Neural cell (in vitro differentiated cells): ENCODE measurements around the gene MDN1. TPM values are rescaled to one million over a fixed set of nuclear protein-coding genes. Genes with fewer than 3 reads are reported as not detected.

ENCODE experiments used
- H2AFZ ChIP-seq: fragments of 200-600, 300-800 bp; sonication (generic), shearing (Covaris generic); 2 replicates; pipeline ENCODE4 v1.6.0; 2014; ENCODE audit warnings: low read depth, mild to moderate bottlenecking, antibody characterized with exemption, low read length, moderate library complexity
- H3F3A ChIP-seq: fragments of 200-600 bp; shearing (Covaris generic); 2 replicates; pipeline ENCODE4 v1.6.1; 2016; ENCODE audit warnings: mild to moderate bottlenecking, moderate library complexity, mixed read lengths, antibody characterized with exemption, low read length; ENCODE audit not compliant: insufficient read depth, poor library complexity, severe bottlenecking
- H3K27ac ChIP-seq: fragments of 200-600, 300-800 bp; sonication (generic), shearing (Covaris generic); 2 replicates; pipeline ENCODE4 v1.5.1; 2014; ENCODE audit warnings: mild to moderate bottlenecking, low read length, moderate library complexity
- H3K27me3 ChIP-seq: fragments of 300-800, 200-600 bp; sonication (generic), shearing (Covaris generic); 2 replicates; pipeline ENCODE4 v1.6.0; 2014; ENCODE audit warnings: mild to moderate bottlenecking, low read depth, low read length, moderate library complexity; ENCODE audit not compliant: insufficient read depth
- H3K36me3 ChIP-seq: fragments of 300-800, 200-600 bp; sonication (generic), shearing (Covaris generic); 2 replicates; pipeline ENCODE4 v1.5.1; 2014; ENCODE audit warnings: mild to moderate bottlenecking, antibody characterized with exemption, low read length, moderate library complexity; ENCODE audit not compliant: insufficient read depth
- H3K4me2 ChIP-seq: fragments of 300-800, 200-600 bp; sonication (generic), shearing (Covaris generic); 2 replicates; pipeline ENCODE4 v1.6.0; 2014; ENCODE audit warnings: mild to moderate bottlenecking, low read length
- H3K4me3 ChIP-seq: fragments of 300-800, 200-600 bp; sonication (generic), shearing (Covaris generic); 2 replicates; pipeline ENCODE4 v1.5.1; 2014; ENCODE audit warnings: mild to moderate bottlenecking, low read length, moderate library complexity
- H3K79me2 ChIP-seq: fragments of 200-600 bp; shearing (Covaris generic); replicated peaks from 2 replicates; pipeline ENCODE4 v1.6.0; 2014; ENCODE audit warnings: mild to moderate bottlenecking, low read length, moderate library complexity; ENCODE audit not compliant: insufficient read depth
- H3K9ac ChIP-seq: fragments of 300-800, 200-600 bp; sonication (generic), shearing (Covaris generic); 2 replicates; pipeline ENCODE4 v1.6.1; 2016; ENCODE audit warnings: mild to moderate bottlenecking, low read length, mixed read lengths
- H3K9me2 ChIP-seq: fragments of 200-600 bp; shearing (Covaris generic); 2 replicates; pipeline ENCODE4 v1.6.1; 2016; ENCODE audit warnings: mild to moderate bottlenecking, low read length, mixed read lengths; ENCODE audit not compliant: insufficient read depth
- H3K9me3 ChIP-seq: fragments of 200-600, 300-800 bp; sonication (generic), shearing (Covaris generic); 2 replicates; pipeline ENCODE4 v1.6.1; 2016; ENCODE audit warnings: mild to moderate bottlenecking, mixed run types, low read length, moderate library complexity, mixed read lengths
- H4K20me1 ChIP-seq: fragments of 200-600 bp; shearing (Covaris generic); 2 replicates; pipeline ENCODE4 v1.6.1; 2016; ENCODE audit warnings: mild to moderate bottlenecking, mixed run types; ENCODE audit not compliant: insufficient read depth
- EP300 ChIP-seq: fragments of 450-650 bp; conservative IDR thresholded peaks from 2 replicates; pipeline ENCODE4 v1.6.1; 2014; ENCODE audit warnings: antibody characterized with exemption, mild to moderate bottlenecking, moderate library complexity; ENCODE audit not compliant: poor library complexity, severe bottlenecking
- EZH2 ChIP-seq: fragments of 200-600, 300-800 bp; shearing (Covaris generic), sonication (generic); IDR thresholded peaks from 2 replicates; pipeline ENCODE4 v1.6.1; 2014; ENCODE audit warnings: antibody characterized with exemption, low read length, borderline replicate concordance, mild to moderate bottlenecking; ENCODE audit not compliant: insufficient read depth, poor library complexity, severe bottlenecking
- MXI1 ChIP-seq: fragments of 450-650 bp; conservative IDR thresholded peaks from 2 replicates; pipeline ENCODE4 v1.6.1; 2014; ENCODE audit warnings: antibody characterized with exemption, mild to moderate bottlenecking; ENCODE audit not compliant: poor library complexity, severe bottlenecking
- POLR2AphosphoS5 ChIP-seq: IDR thresholded peaks from 2 replicates; pipeline ENCODE4 v1.6.1; 2012
- RAD21 ChIP-seq: fragments of 450-650 bp; conservative IDR thresholded peaks from 2 replicates; pipeline ENCODE4 v1.6.1; 2014; ENCODE audit warnings: antibody characterized with exemption, mild to moderate bottlenecking, moderate library complexity
- SMC3 ChIP-seq: fragments of 450-650 bp; conservative IDR thresholded peaks from 2 replicates; pipeline ENCODE4 v1.6.1; 2014; ENCODE audit warnings: antibody characterized with exemption, mild to moderate bottlenecking, moderate library complexity; ENCODE audit not compliant: poor library complexity
- TAF1 ChIP-seq: IDR thresholded peaks from 2 replicates; pipeline ENCODE4 v1.6.1; 2012; ENCODE audit warnings: low read depth
- polyA plus RNA-seq: library from polyadenylated mRNA; depleted of rRNA; stranded (reverse); fragments of >200 nt; gene quantifications from 2 replicates; pipeline ENCODE4 v1.2.3, GENCODE V29; 2014
- TF ChIP-seq, protein P1 (sequence below): fragments of 450-650 bp; IDR thresholded peaks from 2 replicates; pipeline ENCODE4 v1.5.1; 2014; ENCODE audit warnings: antibody characterized with exemption, mild to moderate bottlenecking, moderate library complexity; ENCODE audit not compliant: poor library complexity, severe bottlenecking
- TF ChIP-seq, protein P2 (sequence below): IDR thresholded peaks from 2 replicates; pipeline ENCODE4 v1.6.1; 2012; ENCODE audit warnings: borderline replicate concordance

Gene MDN1
- polyA plus RNA-seq, 1 donor from 2014 or later, result 17.8 TPM

DNA sequence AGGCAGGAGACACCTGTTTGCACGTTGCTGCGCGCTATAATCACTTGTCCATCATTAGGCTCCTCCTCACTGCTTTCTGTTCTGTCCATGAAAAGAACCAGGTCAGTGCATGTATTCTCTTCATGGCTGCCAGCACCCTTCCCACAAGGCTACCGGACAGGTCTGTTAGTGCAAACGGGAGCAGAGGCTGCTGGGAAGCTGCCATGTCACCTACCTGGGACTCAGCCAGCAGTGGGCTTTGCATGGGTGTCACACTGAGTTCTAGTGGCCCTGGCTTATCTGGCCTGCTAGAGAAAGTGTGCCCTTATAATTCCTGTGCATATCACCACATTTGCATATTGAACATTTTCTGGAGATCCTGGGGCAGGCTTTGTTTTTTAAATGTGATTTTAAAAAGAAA is 205.8 kb downstream of the MDN1 start:
- no peaks in the 10 kb centered on the region for H3K36me3 ChIP-seq
- H2AFZ ChIP-seq, result no peak overlapping the region
- no peaks in the 10 kb centered on the region for H3K79me2 ChIP-seq
- no peak overlapping the region for H3K27ac ChIP-seq
- H3K4me2 ChIP-seq, result no peak overlapping the region
- no peaks in the 10 kb centered on the region for H3K9me2 ChIP-seq
- H3K4me3 ChIP-seq, result no peak overlapping the region
- H3F3A ChIP-seq, result no peaks in the 10 kb centered on the region
- H4K20me1 ChIP-seq, result no peaks in the 10 kb centered on the region
- no peak overlapping the region for H3K9ac ChIP-seq
- no peak for TF ChIP-seq RAD21
- no peak for TF ChIP-seq EZH2
- no peaks in the 10 kb centered on the region for H3K27me3 ChIP-seq
- no peaks in the 10 kb centered on the region for H3K9me3 ChIP-seq

DNA sequence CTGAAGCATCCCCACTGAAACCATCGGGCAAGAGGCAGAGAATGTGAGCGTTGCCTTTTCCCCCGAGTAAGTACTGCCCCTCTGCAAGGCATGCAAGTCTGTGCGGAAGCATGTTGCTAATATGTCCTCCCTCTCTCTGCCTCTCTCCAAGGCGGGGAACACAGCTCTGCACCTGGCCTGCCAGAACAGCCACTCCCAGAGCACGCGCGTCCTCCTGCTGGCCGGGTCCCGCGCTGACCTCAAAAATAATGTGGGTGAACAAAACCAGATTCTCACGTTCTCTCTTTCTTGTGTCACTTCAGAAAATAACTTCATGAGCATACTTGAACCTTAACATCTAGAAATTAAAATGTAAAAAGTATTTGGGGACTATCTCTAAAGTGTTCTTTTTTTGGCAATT is 207.5 kb downstream of the MDN1 start:
- Histone ChIP-seq H3K4me2 (no peak overlapping the region), H3K79me2 (no peaks in the 10 kb centered on the region), H3K9me3 (no peaks in the 10 kb centered on the region), H3K27me3 (no peaks in the 10 kb centered on the region), H3K4me3 (no peak overlapping the region), H3K27ac (no peak overlapping the region), H3K36me3 (no peaks in the 10 kb centered on the region), H3F3A (no peaks in the 10 kb centered on the region), H4K20me1 (no peaks in the 10 kb centered on the region), H3K9ac (no peak overlapping the region), H2AFZ (no peak overlapping the region), H3K9me2 (no peaks in the 10 kb centered on the region)
- TF ChIP-seq POLR2AphosphoS5 (no peak), EP300 (no peak), MXI1 (no peak), RAD21 (no peak), EZH2 (no peak), TAF1 (no peak), SMC3 (no peak)
- TF ChIP-seq, protein P1, sequence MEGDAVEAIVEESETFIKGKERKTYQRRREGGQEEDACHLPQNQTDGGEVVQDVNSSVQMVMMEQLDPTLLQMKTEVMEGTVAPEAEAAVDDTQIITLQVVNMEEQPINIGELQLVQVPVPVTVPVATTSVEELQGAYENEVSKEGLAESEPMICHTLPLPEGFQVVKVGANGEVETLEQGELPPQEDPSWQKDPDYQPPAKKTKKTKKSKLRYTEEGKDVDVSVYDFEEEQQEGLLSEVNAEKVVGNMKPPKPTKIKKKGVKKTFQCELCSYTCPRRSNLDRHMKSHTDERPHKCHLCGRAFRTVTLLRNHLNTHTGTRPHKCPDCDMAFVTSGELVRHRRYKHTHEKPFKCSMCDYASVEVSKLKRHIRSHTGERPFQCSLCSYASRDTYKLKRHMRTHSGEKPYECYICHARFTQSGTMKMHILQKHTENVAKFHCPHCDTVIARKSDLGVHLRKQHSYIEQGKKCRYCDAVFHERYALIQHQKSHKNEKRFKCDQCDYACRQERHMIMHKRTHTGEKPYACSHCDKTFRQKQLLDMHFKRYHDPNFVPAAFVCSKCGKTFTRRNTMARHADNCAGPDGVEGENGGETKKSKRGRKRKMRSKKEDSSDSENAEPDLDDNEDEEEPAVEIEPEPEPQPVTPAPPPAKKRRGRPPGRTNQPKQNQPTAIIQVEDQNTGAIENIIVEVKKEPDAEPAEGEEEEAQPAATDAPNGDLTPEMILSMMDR, result no peak
- TF ChIP-seq, protein P2, sequence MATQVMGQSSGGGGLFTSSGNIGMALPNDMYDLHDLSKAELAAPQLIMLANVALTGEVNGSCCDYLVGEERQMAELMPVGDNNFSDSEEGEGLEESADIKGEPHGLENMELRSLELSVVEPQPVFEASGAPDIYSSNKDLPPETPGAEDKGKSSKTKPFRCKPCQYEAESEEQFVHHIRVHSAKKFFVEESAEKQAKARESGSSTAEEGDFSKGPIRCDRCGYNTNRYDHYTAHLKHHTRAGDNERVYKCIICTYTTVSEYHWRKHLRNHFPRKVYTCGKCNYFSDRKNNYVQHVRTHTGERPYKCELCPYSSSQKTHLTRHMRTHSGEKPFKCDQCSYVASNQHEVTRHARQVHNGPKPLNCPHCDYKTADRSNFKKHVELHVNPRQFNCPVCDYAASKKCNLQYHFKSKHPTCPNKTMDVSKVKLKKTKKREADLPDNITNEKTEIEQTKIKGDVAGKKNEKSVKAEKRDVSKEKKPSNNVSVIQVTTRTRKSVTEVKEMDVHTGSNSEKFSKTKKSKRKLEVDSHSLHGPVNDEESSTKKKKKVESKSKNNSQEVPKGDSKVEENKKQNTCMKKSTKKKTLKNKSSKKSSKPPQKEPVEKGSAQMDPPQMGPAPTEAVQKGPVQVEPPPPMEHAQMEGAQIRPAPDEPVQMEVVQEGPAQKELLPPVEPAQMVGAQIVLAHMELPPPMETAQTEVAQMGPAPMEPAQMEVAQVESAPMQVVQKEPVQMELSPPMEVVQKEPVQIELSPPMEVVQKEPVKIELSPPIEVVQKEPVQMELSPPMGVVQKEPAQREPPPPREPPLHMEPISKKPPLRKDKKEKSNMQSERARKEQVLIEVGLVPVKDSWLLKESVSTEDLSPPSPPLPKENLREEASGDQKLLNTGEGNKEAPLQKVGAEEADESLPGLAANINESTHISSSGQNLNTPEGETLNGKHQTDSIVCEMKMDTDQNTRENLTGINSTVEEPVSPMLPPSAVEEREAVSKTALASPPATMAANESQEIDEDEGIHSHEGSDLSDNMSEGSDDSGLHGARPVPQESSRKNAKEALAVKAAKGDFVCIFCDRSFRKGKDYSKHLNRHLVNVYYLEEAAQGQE, result no peak

DNA sequence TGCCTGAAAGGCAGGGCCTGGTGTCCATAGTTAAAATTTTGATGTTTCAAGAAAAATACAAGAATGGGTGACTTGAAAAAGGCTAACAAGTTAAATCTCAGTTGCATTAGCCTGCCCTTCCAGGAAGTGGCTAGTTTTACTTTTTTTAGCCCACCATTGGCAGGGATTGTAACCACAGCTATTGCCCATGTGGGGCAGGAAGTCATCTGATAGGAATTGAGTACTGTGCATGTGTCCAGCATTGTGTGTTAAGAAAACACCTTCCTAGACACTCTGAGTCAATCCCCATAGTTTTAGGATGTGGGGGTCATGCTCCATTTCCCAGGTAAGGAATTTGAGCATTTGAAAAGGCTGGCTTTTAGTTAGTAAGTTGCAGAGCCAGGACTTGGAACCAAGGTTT is 207.9 kb downstream of the MDN1 start:
- Histone ChIP-seq H3K4me2 (no peak overlapping the region), H3F3A (no peaks in the 10 kb centered on the region), H3K9ac (no peak overlapping the region), H3K27me3 (no peaks in the 10 kb centered on the region), H3K4me3 (no peak overlapping the region), H2AFZ (no peak overlapping the region), H3K27ac (no peak overlapping the region), H3K79me2 (no peaks in the 10 kb centered on the region), H3K36me3 (no peaks in the 10 kb centered on the region), H3K9me3 (no peaks in the 10 kb centered on the region), H4K20me1 (no peaks in the 10 kb centered on the region), H3K9me2 (no peaks in the 10 kb centered on the region)
- TF ChIP-seq SMC3 (no peak), POLR2AphosphoS5 (no peak), TAF1 (no peak), MXI1 (no peak), RAD21 (no peak)
- TF ChIP-seq, protein P1, result no peak
